ENCODE results near the gene GSG1L.

Gene GSG1L

DNA sequence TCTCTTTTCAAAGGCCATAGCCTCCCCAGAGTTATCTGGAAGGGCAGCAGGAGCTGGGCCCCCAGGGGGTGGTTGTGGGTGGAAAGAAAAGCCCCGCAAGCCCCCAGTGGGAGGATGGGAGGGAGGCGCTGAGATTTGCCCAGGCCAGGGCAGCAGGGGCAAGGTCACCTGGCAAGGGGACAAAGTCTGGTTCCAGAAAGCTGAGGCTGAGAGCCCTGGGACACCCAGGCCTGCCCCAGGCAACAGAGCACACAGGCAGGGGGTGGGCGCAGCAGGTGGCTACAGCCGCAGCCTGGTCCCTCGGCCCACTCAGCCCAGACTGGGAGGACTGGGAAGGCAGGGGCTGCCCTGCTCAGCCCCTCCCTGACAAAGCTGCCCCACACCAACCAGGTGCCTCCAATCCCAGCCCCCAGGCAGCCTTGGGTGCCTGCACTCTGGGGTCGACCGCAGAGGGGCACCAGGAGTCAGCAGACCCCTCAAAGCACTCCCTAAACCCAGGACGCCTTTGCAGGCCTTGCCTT, 23.7 kb upstream of the GSG1L start:
- no peaks in the 10 kb centered on the region for H4K20me1 ChIP-seq (ENCODE audit: insufficient read depth)
- H3K9ac ChIP-seq: no peak overlapping the region
- H3K79me2 ChIP-seq (ENCODE audit: insufficient read depth, low read depth): no peaks in the 10 kb centered on the region
- H3K4me2 ChIP-seq: no peak overlapping the region
- no peak overlapping the region for H2AFZ ChIP-seq (ENCODE audit: low read depth)
- H3K4me1 ChIP-seq (ENCODE audit: low read depth, poor library complexity, severe bottlenecking): no peaks in the 10 kb centered on the region
- no peak overlapping the region for H3K27ac ChIP-seq
- TF ChIP-seq, protein P1, sequence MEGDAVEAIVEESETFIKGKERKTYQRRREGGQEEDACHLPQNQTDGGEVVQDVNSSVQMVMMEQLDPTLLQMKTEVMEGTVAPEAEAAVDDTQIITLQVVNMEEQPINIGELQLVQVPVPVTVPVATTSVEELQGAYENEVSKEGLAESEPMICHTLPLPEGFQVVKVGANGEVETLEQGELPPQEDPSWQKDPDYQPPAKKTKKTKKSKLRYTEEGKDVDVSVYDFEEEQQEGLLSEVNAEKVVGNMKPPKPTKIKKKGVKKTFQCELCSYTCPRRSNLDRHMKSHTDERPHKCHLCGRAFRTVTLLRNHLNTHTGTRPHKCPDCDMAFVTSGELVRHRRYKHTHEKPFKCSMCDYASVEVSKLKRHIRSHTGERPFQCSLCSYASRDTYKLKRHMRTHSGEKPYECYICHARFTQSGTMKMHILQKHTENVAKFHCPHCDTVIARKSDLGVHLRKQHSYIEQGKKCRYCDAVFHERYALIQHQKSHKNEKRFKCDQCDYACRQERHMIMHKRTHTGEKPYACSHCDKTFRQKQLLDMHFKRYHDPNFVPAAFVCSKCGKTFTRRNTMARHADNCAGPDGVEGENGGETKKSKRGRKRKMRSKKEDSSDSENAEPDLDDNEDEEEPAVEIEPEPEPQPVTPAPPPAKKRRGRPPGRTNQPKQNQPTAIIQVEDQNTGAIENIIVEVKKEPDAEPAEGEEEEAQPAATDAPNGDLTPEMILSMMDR (conservative IDR thresholded peaks at IDR 0.05; ENCODE audit: low read depth, low read length): no peak
- no peaks in the 10 kb centered on the region for H3K27me3 ChIP-seq (ENCODE audit: insufficient read depth, low read depth)
- H3K4me3 ChIP-seq (IDR thresholded peaks at IDR 0.05; ENCODE audit: insufficient read depth, low read depth, low read length): no peak overlapping the region
- no peaks in the 10 kb centered on the region for H3K36me3 ChIP-seq (ENCODE audit: insufficient read depth)

DNA sequence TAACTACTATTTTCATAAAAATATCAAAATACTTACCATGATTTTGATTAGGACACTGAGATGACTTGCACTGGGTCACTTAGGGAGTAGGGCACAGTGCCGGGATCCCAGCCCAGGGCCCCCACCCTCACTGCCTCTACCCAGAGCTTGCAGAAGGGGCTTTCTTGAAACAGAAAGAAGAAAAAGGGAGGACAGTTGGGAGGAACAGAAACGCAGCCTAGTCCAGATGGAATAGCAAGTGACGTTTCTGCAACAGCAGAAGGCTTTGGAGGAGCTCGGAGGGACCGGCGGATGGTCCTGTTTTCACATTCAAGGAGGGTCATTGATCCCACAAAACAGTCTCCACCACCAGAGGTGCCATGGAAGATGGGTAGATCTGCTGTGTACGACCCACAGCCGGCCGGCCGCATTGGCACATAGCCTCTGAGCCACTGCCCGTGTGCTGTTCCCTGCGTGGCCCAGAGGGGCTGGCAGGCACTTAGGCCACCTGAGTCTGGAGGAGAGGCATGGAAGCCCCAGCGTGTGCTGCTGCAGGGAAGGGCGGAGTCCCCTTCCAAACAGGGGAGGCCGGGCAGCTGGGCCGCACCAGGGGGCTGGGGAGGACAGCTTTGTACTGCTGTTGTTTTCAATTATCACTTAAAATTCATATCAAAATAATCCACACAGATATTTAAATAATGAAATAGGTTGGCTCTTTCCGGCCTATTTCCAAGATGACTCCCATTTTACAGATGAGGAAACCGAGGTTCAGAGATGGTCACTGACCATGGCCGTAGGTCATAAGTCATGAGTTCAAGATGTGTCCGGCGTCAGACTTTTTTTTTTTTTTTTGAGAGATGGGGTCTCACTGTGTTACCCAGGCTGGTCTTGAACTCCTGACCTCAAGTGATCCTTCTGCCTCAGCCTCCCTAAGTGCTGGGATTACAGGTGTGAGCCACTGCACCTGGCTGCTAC, 22.9 kb upstream of the GSG1L start:
- TF ChIP-seq, protein P1 (conservative IDR thresholded peaks at IDR 0.05; ENCODE audit: low read depth, low read length): no peak
- no peaks in the 10 kb centered on the region for H3K4me1 ChIP-seq (ENCODE audit: low read depth, poor library complexity, severe bottlenecking)
- H4K20me1 ChIP-seq (ENCODE audit: insufficient read depth): no peaks in the 10 kb centered on the region
- no peak overlapping the region for H3K4me3 ChIP-seq (IDR thresholded peaks at IDR 0.05; ENCODE audit: insufficient read depth, low read depth, low read length)
- no peak overlapping the region for H3K4me2 ChIP-seq
- H3K27me3 ChIP-seq (ENCODE audit: insufficient read depth, low read depth): no peaks in the 10 kb centered on the region
- no peak overlapping the region for H3K27ac ChIP-seq
- H3K9ac ChIP-seq: no peak overlapping the region
- no peak overlapping the region for H2AFZ ChIP-seq (ENCODE audit: low read depth)
- H3K79me2 ChIP-seq (ENCODE audit: insufficient read depth, low read depth): no peaks in the 10 kb centered on the region
- no peaks in the 10 kb centered on the region for H3K36me3 ChIP-seq (ENCODE audit: insufficient read depth)

DNA sequence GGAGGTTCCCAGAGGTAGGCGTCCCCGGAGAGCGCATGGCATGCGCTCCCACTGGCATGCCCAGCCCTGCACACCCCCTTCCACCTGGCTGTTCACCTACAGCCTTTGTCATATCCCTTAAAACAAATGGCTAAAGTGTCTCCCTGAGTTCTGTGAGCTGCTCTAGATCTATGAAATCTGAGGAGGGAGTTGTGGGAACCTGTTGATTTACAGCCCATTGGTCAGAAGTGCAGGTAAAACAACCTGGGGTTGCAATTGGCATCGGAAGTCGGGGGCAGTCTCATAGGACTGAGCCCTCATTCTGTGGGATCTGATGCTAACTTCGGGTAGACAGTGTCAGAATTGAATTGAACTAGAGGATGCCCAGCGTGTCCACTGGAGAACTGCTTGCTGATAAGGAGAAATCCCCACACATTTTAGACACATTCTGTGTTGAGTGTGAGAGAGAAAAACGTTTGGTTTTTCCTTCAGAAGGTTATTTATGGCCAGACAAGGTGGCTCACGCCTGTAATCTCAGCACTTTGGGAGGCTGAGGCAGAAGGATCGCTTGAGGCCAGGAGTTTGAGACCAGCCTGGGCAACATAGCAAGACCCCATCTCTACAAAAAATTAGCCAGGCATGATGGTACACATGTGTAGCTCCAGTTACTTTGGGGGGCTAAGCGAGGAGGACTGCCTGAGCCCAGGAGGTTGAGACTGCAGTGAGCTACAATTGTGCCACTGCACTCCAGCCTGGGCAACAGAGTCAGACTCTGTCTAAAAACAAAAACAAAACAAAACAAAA, 22.1 kb upstream of the GSG1L start:
- H2AFZ ChIP-seq (ENCODE audit: low read depth): no peak overlapping the region
- no peak overlapping the region for H3K9ac ChIP-seq
- H3K79me2 ChIP-seq (ENCODE audit: insufficient read depth, low read depth): no peaks in the 10 kb centered on the region
- no peaks in the 10 kb centered on the region for H4K20me1 ChIP-seq (ENCODE audit: insufficient read depth)
- no peak overlapping the region for H3K27ac ChIP-seq
- H3K27me3 ChIP-seq (ENCODE audit: insufficient read depth, low read depth): no peaks in the 10 kb centered on the region
- no peak overlapping the region for H3K4me2 ChIP-seq
- no peaks in the 10 kb centered on the region for H3K36me3 ChIP-seq (ENCODE audit: insufficient read depth)
- TF ChIP-seq, protein P1 (conservative IDR thresholded peaks at IDR 0.05; ENCODE audit: low read depth, low read length): no peak
- H3K4me1 ChIP-seq (ENCODE audit: low read depth, poor library complexity, severe bottlenecking): no peaks in the 10 kb centered on the region
- H3K4me3 ChIP-seq (IDR thresholded peaks at IDR 0.05; ENCODE audit: insufficient read depth, low read depth, low read length): no peak overlapping the region

DNA sequence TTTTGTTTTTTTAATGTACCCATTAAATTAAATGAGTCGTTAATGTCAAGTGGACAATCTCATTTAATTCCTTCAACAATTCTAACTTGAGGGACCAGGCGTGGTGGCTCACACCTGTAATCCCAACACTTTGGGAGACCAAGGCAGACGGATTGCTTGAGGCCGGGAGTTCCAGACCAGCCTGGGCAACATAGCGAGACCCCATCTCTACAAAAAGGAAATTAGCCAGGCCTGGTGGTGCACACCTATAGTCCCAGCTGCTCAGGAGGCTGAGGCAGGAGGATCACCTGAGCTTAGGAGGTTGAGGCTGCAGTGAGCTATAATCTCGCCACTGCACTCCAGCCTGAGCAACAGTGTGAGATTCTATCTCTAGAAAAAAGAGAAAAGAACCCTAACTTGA, 20.7 kb upstream of the GSG1L start:
- H3K4me3 ChIP-seq (IDR thresholded peaks at IDR 0.05; ENCODE audit: insufficient read depth, low read depth, low read length): no peak overlapping the region
- H3K27ac ChIP-seq: no peak overlapping the region
- no peaks in the 10 kb centered on the region for H3K4me1 ChIP-seq (ENCODE audit: low read depth, poor library complexity, severe bottlenecking)
- no peak overlapping the region for H3K9ac ChIP-seq
- H3K36me3 ChIP-seq (ENCODE audit: insufficient read depth): no peaks in the 10 kb centered on the region
- TF ChIP-seq, protein P1 (conservative IDR thresholded peaks at IDR 0.05; ENCODE audit: low read depth, low read length): no peak
- H3K79me2 ChIP-seq (ENCODE audit: insufficient read depth, low read depth): no peaks in the 10 kb centered on the region
- no peak overlapping the region for H2AFZ ChIP-seq (ENCODE audit: low read depth)
- H3K27me3 ChIP-seq (ENCODE audit: insufficient read depth, low read depth): no peaks in the 10 kb centered on the region
- H4K20me1 ChIP-seq (ENCODE audit: insufficient read depth): no peaks in the 10 kb centered on the region
- H3K4me2 ChIP-seq: no peak overlapping the region
